Pancreas (tissue), 10 donors: ENCODE data around the gene LPAR1. TPM values are rescaled to one million over a fixed set of nuclear protein-coding genes. Genes with fewer than 3 reads are reported as not detected.

ENCODE experiments used
- ATAC-seq, 4 donors: fragments of 200-7000 bp; cut with Tn5 transposase; one replicate each; pipeline versions ENCODE4 v1.8.0 to v1.9.1; 2020; ENCODE audit warnings: mild to moderate bottlenecking in 4 of 4, moderate library complexity in 4 of 4
- DNase-seq, 6 donors: peaks; one replicate each; pipeline ENCODE4 v3.0.0-alpha.2; 2020
- FAIRE-seq: peaks from 2 replicates; lab custom pipeline; 2012; peaks lifted over from hg19 to GRCh38; lab: Jason Lieb, UNC
- H3K27ac ChIP-seq, 4 donors: fragments of 200-600 bp; sonication (generic); 1 replicate in 3 of 4; 2 replicates in 1 of 4; pipeline versions ENCODE4 v1.5.0 to v1.8.0; 2020
- H3K27me3 ChIP-seq, 4 donors: fragments of 200-600 bp; one replicate each; pipeline ENCODE4 v1.8.0; 2021
- H3K36me3 ChIP-seq, 3 donors: fragments of 200-600 bp; sonication (generic) in 1 of 3; one replicate each; pipeline versions ENCODE4 v1.5.0 to v1.8.0; 2020 to 2021
- H3K4me1 ChIP-seq, 3 donors: fragments of 200-600 bp; one replicate each; pipeline ENCODE4 v1.8.0; 2021
- H3K4me3 ChIP-seq, 4 donors: fragments of 200-600 bp; sonication (generic) in 2 of 4; one replicate each; pipeline versions ENCODE4 v1.5.0 to v1.8.0; 2020 to 2021
- H3K9me3 ChIP-seq, 4 donors: fragments of 200-600 bp; one replicate each; pipeline ENCODE4 v1.8.0; 2021
- WGBS, 2 donors: extraction: QIAGEN DNeasy Blood & Tissue Kit; methylation state at CpG; one replicate each; pipeline ENCODE4 v1.1.7; 2013; 5-methylcytosine and 5-hydroxymethylcytosine counted together
- intact Hi-C, 3 donors: fragments of 100-400 bp; cut with DNase I; formaldehyde crosslinking; loops; one replicate each; pipeline versions ENCODE4 v1.11.1 to v1.14.2; 2022
- polyA plus RNA-seq, 2 donors: library from polyadenylated mRNA; stranded (reverse); fragments of 200-250 nt; gene quantifications; one replicate each; pipeline ENCODE4 v1.2.3, GENCODE V29; 2013
- total RNA-seq, 6 donors: library from RNA; stranded (reverse); fragmentation: NEBNext Ultra II Directional in 4 of 6; extraction: Animal tissue kit (Norgen Biotek cat#: 25700) in 4 of 6; gene quantifications; one replicate each; pipeline versions ENCODE4 v1.2.1 to v1.2.4, GENCODE V29; 2021 to 2023
- TF ChIP-seq, protein P1 (sequence below), 4 donors: fragments of 200-600 bp; sonication (generic) in 3 of 4; IDR thresholded peaks; one replicate each; pipeline versions ENCODE4 v1.5.0 to v1.8.0; 2021; ENCODE audit warnings: antibody characterized with exemption in 4 of 4
- donor health status: healthy with polysubstance abuse.
- donor health status: DM: no; HTN: no; CAD: no; lungs with moderate emphysema.
- donor health status: DM: no; HTN: no; CAD: no.
- donor health status: control.
- donor health status: control.
- donor health status: Bipolar disorder and iron deficiency.
- donor health status: DM: yes; HTN: yes; CAD: no.
- donor health status: DM: no; HTN: no; CAD: no.
- donor health status: DM: no; HTN: no; CAD: no.
- donor health status: DM: yes; HTN: yes; CAD: no.

LPAR1 gene
- total and polyA plus RNA-seq, 8 donors = 3.8 to 11.4 (median 5.2) TPM

DNA sequence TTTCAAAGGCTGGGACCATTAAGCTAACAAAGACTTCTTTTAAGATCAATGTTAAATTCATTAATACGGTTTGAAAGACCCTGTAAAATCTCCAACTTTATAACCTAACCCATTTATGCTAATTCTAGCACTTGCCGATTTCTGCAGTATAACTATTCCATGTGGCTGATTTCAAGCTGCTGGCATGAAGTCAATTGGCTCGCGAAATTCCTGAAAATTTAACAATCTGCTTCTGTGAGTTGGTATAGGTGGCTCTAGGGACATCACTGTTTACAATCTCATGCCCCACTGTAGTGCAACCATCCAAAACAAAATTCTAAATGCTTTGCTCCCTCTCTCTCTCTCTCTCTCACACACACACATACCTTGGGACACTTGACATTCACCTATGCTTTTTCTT, 70.2 kb downstream of the LPAR1 start:
- 88 to 91% methylated on average over 4 of the region's 4 CpGs for WGBS, 2 donors
- TF ChIP-seq, protein P1, sequence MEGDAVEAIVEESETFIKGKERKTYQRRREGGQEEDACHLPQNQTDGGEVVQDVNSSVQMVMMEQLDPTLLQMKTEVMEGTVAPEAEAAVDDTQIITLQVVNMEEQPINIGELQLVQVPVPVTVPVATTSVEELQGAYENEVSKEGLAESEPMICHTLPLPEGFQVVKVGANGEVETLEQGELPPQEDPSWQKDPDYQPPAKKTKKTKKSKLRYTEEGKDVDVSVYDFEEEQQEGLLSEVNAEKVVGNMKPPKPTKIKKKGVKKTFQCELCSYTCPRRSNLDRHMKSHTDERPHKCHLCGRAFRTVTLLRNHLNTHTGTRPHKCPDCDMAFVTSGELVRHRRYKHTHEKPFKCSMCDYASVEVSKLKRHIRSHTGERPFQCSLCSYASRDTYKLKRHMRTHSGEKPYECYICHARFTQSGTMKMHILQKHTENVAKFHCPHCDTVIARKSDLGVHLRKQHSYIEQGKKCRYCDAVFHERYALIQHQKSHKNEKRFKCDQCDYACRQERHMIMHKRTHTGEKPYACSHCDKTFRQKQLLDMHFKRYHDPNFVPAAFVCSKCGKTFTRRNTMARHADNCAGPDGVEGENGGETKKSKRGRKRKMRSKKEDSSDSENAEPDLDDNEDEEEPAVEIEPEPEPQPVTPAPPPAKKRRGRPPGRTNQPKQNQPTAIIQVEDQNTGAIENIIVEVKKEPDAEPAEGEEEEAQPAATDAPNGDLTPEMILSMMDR (IDR thresholded peaks at IDR 0.05) = no peak
- ATAC-seq (no peak), DNase-seq (no peak), FAIRE-seq (no peak)
- Histone ChIP-seq H3K27ac (no peak overlapping the region), H3K9me3 (no peaks in the 10 kb centered on the region), H3K27me3 (no peaks in the 10 kb centered on the region), H3K4me3 (no peak overlapping the region), H3K36me3 (peaks cover 0 to 4% (median 0%) of the 10 kb centered on the region in 3 donors), H3K4me1 (no peaks in the 10 kb centered on the region)
- intact Hi-C loops = no loop called here

DNA sequence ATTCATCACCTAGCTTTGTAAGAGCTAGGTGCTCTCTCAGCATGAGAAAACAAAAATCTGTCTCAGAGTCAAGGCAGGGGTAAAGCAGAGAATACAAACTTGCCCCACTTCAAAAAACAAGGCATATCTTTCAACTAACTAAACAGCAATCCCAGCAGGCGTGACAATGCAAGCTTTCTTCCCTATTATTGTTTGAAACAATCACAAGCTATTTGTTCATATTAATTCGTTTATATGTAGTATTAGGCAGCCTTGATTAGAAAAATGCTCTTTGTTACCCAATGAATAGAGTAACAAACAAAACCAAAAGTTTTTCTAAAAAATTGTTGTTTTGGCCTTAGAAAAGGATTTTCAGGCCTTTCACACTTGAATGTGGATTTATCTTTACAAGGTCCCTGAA, 71.1 kb downstream of the LPAR1 start:
- TF ChIP-seq, protein P1 (IDR thresholded peaks at IDR 0.05) = no peak
- intact Hi-C loops = no loop called here
- Histone ChIP-seq H3K9me3 (no peaks in the 10 kb centered on the region), H3K4me1 (no peaks in the 10 kb centered on the region), H3K36me3 (peaks cover 0 to 4% (median 0%) of the 10 kb centered on the region in 3 donors), H3K27me3 (no peaks in the 10 kb centered on the region), H3K4me3 (no peak overlapping the region), H3K27ac (no peak overlapping the region)
- FAIRE-seq = no peak
- no peak for DNase-seq
- no peak for ATAC-seq
- WGBS, 2 donors = 83 to 96% methylated on average over 2 of the region's 2 CpGs

DNA sequence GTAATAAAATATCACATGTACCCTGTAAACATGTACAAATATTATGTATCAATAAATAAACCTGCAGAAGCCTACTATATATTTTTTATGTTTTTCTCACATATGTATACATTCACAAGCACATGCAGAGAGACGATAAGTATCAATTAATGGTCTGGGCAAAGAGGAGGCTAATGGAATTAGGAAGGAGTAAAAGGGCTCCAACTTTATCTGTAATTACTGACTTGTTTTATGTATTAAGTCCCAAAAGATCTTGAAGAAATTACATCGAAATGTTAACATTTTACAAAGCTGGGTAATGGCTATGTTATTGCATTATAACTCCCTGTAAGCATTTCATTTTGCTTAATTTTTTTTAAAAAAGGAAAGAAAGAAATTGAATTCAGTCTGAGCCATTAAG, 78.0 kb downstream of the LPAR1 start:
- no peaks in the 10 kb centered on the region for H3K4me1 ChIP-seq
- ATAC-seq = no peak
- no peak for DNase-seq
- H3K27ac ChIP-seq = no peak overlapping the region
- H3K27me3 ChIP-seq = no peaks in the 10 kb centered on the region
- FAIRE-seq = no peak
- WGBS, 2 donors = 90 to 91% methylated on average over 2 of the region's 2 CpGs
- no peak overlapping the region for H3K4me3 ChIP-seq
- no peaks in the 10 kb centered on the region for H3K9me3 ChIP-seq
- TF ChIP-seq, protein P1 (IDR thresholded peaks at IDR 0.05) = no peak
- intact Hi-C loops = no loop called here
- H3K36me3 ChIP-seq = peaks cover 0 to 4% (median 0%) of the 10 kb centered on the region in 3 donors

DNA sequence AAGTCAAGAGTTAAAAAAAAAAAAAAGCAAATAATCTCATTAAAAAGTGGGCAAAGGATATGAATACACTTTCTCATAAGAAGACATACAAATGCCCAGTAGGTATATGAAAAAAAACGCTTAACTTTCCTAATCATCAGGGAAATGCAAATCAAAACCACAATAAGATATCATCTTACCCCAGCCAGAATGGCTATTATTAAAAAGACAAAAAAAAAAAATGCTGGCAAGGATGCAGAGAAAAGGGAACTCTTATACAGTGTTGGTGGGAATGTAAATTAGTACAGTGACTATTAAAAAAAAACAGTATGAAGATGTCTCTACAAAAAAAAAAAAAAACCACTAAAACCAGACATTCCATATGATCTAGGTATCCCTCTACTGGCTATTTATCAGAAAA, 79.4 kb downstream of the LPAR1 start:
- Histone ChIP-seq H3K36me3 (no peaks in the 10 kb centered on the region), H3K4me3 (no peak overlapping the region), H3K9me3 (no peaks in the 10 kb centered on the region), H3K4me1 (no peaks in the 10 kb centered on the region), H3K27ac (no peak overlapping the region), H3K27me3 (no peaks in the 10 kb centered on the region)
- FAIRE-seq (no peak), ATAC-seq (no peak), DNase-seq (no peak)
- 88 to 97% methylated on average over 1 of the region's 1 CpG for WGBS, 2 donors
- TF ChIP-seq, protein P1 (IDR thresholded peaks at IDR 0.05) = no peak
- intact Hi-C loops = no loop called here

DNA sequence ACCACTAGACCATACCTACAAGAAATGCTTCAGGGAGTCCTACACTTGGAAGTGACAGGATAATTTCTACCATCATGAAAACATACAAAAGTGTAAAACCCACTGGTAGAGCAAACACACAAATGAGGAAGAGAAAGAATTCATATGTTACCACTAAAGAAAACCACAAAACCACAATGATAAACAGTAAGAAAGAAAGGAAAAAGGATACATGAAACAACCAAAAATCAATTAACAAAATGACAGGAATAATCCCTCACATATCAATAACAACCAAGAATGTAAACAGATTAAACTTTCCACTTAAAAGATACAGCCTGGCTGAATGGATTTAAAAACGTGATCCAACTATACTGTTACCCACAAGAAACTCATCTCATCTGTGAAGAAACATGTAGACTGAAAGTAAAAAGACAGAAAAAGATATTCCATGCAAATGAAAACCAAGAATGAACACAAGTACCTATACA, 83.4 kb downstream of the LPAR1 start:
- Histone ChIP-seq H3K36me3 (no peaks in the 10 kb centered on the region), H3K9me3 (no peaks in the 10 kb centered on the region), H3K4me3 (no peak overlapping the region), H3K4me1 (no peaks in the 10 kb centered on the region), H3K27me3 (no peaks in the 10 kb centered on the region), H3K27ac (no peak overlapping the region)
- intact Hi-C loops = no loop called here
- no peak for ATAC-seq
- TF ChIP-seq, protein P1 (IDR thresholded peaks at IDR 0.05) = no peak
- WGBS, 2 donors = 41 to 46% methylated on average over 1 of the region's 1 CpG
- no peak for DNase-seq
- no peak for FAIRE-seq
